Heart left ventricle (tissue), 16 donors: Measurements from ENCODE around the gene SGIP1. TPM values are rescaled to one million over a fixed set of nuclear protein-coding genes. Genes with fewer than 3 reads are reported as not detected.

Experiments used
- ATAC-seq, 4 donors: fragments of 200-7000 bp; cut with Tn5 transposase; one replicate each; pipeline ENCODE4 v1.9.1; 2020 to 2022; ENCODE audit warnings: moderate library complexity in 4 of 4, mild to moderate bottlenecking in 3 of 4, moderate number of reproducible peaks in 1 of 4
- DNase-seq, 5 donors: peaks; one replicate each; pipeline ENCODE4 v3.0.0-alpha.2; 2020
- H3K27ac ChIP-seq, 12 donors: fragments of 200-600 bp; sonication (generic) in 4 of 12; one replicate each; pipeline versions ENCODE4 v1.5.0 to v1.8.0; 2016 to 2022; ENCODE audit warnings: mild to moderate bottlenecking in 2 of 12
- H3K27me3 ChIP-seq, 9 donors: fragments of 200-600 bp; sonication (generic) in 2 of 9; one replicate each; pipeline versions ENCODE4 v1.5.1 to v1.8.0; 2016 to 2022; ENCODE audit warnings: mild to moderate bottlenecking in 3 of 9
- H3K36me3 ChIP-seq, 9 donors: fragments of 200-600 bp; sonication (generic) in 2 of 9; one replicate each; pipeline versions ENCODE4 v1.5.0 to v1.8.0; 2018 to 2022; ENCODE audit warnings: mild to moderate bottlenecking in 2 of 9
- H3K4me1 ChIP-seq, 12 donors: fragments of 200-600 bp; sonication (generic) in 4 of 12; one replicate each; pipeline versions ENCODE4 v1.5.0 to v1.8.0; 2016 to 2022; ENCODE audit warnings: mild to moderate bottlenecking in 3 of 12
- H3K4me3 ChIP-seq, 12 donors: fragments of 200-600 bp; sonication (generic) in 4 of 12; one replicate each; pipeline versions ENCODE4 v1.5.0 to v1.8.0; 2017 to 2022; ENCODE audit warnings: mild to moderate bottlenecking in 9 of 12, moderate library complexity in 4 of 12
- H3K9me3 ChIP-seq, 12 donors: fragments of 200-600 bp; sonication (generic) in 4 of 12; one replicate each; pipeline versions ENCODE4 v1.5.0 to v1.8.0; 2016 to 2022; ENCODE audit warnings: mild to moderate bottlenecking in 1 of 12
- POLR2A ChIP-seq, 2 donors: fragments of 450-650 bp; IDR thresholded peaks; one replicate each; pipeline ENCODE4 v1.6.1; 2017; ENCODE audit warnings: antibody characterized with exemption in 2 of 2, mild to moderate bottlenecking in 2 of 2, moderate library complexity in 2 of 2
- WGBS, 4 donors: extraction: QIAGEN DNeasy Blood & Tissue Kit in 2 of 4; methylation state at CpG; one replicate each; pipeline versions ENCODE4 v1.1.5 to v1.1.7; 2013 to 2018; 5-methylcytosine and 5-hydroxymethylcytosine counted together
- intact Hi-C, 10 donors: fragments of 100-400 bp; cut with DNase I; formaldehyde crosslinking; loops; one replicate each; pipeline versions ENCODE4 v1.11.1 to v1.14.2; 2022
- polyA plus RNA-seq, 2 donors: library from polyadenylated mRNA; stranded (reverse); fragments of 200-250 nt; gene quantifications; one replicate each; pipeline ENCODE4 v1.2.3, GENCODE V29; 2013
- total RNA-seq, 9 donors: library from RNA; depleted of rRNA in 2 of 9; stranded (reverse); fragments of >200 nt in 2 of 9; fragmentation: NEBNext Ultra II Directional in 3 of 9; extraction: Animal tissue kit (Norgen Biotek cat#: 25700) in 3 of 9; gene quantifications; one replicate each; pipeline versions ENCODE4 v1.1.0 to v1.2.4, GENCODE V29; 2016 to 2023
- TF ChIP-seq, protein P1 (sequence below), 12 donors: fragments of 200-600 bp; sonication (generic) in 4 of 12; IDR thresholded peaks; one replicate each; pipeline versions ENCODE4 v1.5.0 to v1.8.0; 2018 to 2022; ENCODE audit warnings: antibody characterized with exemption in 12 of 12, mild to moderate bottlenecking in 5 of 12
- donor health status: ischemic (EF 13 %, LVEDD 7.1; RV severe dilation, severe dysfunction).
- donor health status: healthy with polysubstance abuse.
- donor health status: DM: no; HTN: yes; CAD: no.
- donor health status: DM: no; HTN: no; CAD: no.
- donor health status: ischemic (EF 25% LVEDD 6.9; RV normal size, moderate dysfunction).
- donor health status: ischemic (EF 25% LVEDD 5.7; RV mildly dilated, moderate dysfunction).
- donor health status: healthy.
- donor health status: DM: yes; HTN: yes; CAD: no.
- donor health status: ischemic (EF 35%, LVEDD 5.7; RV mildly dilated, moderate dysfunction).
- donor health status: nonischemic (EF 11% LVEDD 7.7; RV severe dilation, severe dysfunction).
- donor health status: DM: yes; HTN: yes; CAD: no.
- donor health status: PGD.
- donor health status: ischemic (EF 29% LVEDD 5.4; RV normal size, mild dysfunction).
- donor health status: nonischemic (EF 23%, LVEDD 6.1; RV moderate dilation, normal function).

The SGIP1 gene
- total and polyA plus RNA-seq, 11 donors: 2.1 to 17.3 (median 5.0) TPM

DNA sequence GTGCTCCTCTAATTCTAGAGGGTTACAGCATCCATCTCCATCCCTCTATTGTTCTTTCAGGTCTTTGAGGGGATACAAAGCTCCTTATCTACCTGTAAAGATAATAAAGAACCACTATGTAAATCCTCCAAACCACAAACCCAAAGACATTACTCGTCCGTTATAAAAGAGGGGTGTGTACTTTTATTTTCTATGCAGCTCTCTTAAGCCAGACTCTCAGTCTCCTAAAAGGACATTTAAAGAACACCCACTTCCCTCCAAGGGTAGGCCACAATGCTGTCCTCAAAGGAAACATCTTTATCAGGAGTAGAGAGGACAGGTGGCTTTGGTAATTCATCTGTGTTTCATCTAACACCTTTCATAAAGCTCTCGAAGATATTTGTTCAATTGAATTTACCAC is 150.4 kb downstream of the SGIP1 start:
- H3K27ac ChIP-seq: no peak overlapping the region

GRCh38 chr1:66685265-66685664 is 151.3 kb downstream of the SGIP1 start:
- TF ChIP-seq, protein P1, sequence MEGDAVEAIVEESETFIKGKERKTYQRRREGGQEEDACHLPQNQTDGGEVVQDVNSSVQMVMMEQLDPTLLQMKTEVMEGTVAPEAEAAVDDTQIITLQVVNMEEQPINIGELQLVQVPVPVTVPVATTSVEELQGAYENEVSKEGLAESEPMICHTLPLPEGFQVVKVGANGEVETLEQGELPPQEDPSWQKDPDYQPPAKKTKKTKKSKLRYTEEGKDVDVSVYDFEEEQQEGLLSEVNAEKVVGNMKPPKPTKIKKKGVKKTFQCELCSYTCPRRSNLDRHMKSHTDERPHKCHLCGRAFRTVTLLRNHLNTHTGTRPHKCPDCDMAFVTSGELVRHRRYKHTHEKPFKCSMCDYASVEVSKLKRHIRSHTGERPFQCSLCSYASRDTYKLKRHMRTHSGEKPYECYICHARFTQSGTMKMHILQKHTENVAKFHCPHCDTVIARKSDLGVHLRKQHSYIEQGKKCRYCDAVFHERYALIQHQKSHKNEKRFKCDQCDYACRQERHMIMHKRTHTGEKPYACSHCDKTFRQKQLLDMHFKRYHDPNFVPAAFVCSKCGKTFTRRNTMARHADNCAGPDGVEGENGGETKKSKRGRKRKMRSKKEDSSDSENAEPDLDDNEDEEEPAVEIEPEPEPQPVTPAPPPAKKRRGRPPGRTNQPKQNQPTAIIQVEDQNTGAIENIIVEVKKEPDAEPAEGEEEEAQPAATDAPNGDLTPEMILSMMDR (IDR thresholded peaks at IDR 0.05): no peak
- TF ChIP-seq POLR2A (IDR thresholded peaks at IDR 0.05): no peak
- Histone ChIP-seq H3K4me3 (no peak overlapping the region), H3K27ac (no peak overlapping the region), H3K27me3 (no peaks in the 10 kb centered on the region), H3K4me1 (peaks cover 0 to 7% (median 0%) of the 10 kb centered on the region in 12 donors), H3K36me3 (peaks cover 0 to 17% (median 10%) of the 10 kb centered on the region in 9 donors), H3K9me3 (no peaks in the 10 kb centered on the region)
- intact Hi-C loops: no loop called here
- no peak for DNase-seq
- ATAC-seq: no peak

More for the DNA sequence above, 150.4 kb downstream of the SGIP1 start:
- Histone ChIP-seq H3K27me3 (no peaks in the 10 kb centered on the region), H3K36me3 (peaks cover 0 to 12% (median 1%) of the 10 kb centered on the region in 9 donors), H3K4me3 (no peak overlapping the region), H3K9me3 (no peaks in the 10 kb centered on the region), H3K4me1 (peaks cover 0 to 11% (median 1%) of the 10 kb centered on the region in 12 donors)
- TF ChIP-seq, protein P1 (IDR thresholded peaks at IDR 0.05): no peak
- TF ChIP-seq POLR2A (IDR thresholded peaks at IDR 0.05): no peak
- ATAC-seq: no peak
- 84 to 90% (median 87%) methylated on average over 3 of the region's 3 CpGs for WGBS, 4 donors
- intact Hi-C loops: no loop called here
- DNase-seq: no peak

DNA sequence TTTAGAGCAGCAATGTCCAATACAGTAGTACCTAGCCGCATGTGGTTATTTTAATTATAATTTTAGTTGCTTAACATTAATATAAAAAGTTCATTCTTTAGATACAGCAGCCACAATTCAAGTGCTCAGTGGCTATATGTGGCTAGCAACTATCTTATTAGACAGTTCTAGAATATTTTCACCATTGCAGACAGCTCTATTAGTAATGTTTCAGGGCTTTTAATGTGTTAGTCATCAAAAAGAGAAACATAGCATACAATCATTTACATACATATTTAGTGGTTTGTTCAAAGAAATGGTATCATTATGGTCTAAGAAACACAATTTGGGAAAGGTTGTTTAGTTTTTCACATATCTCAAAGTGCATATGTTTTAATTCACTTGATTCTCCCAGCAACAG is 151.7 kb downstream of the SGIP1 start:
- no peak for TF ChIP-seq POLR2A (IDR thresholded peaks at IDR 0.05)
- TF ChIP-seq, protein P1 (IDR thresholded peaks at IDR 0.05): no peak
- H3K4me1 ChIP-seq: peaks cover 0 to 7% (median 0%) of the 10 kb centered on the region in 12 donors
- no peaks in the 10 kb centered on the region for H3K27me3 ChIP-seq
- no peak overlapping the region for H3K4me3 ChIP-seq
- no peaks in the 10 kb centered on the region for H3K9me3 ChIP-seq
- H3K27ac ChIP-seq: no peak overlapping the region
- 96 to 99% (median 97%) methylated on average over 1 of the region's 1 CpG for WGBS, 4 donors
- peaks cover 0 to 19% (median 10%) of the 10 kb centered on the region in 9 donors for H3K36me3 ChIP-seq
- DNase-seq (no peak), ATAC-seq (no peak)
- intact Hi-C loops: no loop called here

DNA sequence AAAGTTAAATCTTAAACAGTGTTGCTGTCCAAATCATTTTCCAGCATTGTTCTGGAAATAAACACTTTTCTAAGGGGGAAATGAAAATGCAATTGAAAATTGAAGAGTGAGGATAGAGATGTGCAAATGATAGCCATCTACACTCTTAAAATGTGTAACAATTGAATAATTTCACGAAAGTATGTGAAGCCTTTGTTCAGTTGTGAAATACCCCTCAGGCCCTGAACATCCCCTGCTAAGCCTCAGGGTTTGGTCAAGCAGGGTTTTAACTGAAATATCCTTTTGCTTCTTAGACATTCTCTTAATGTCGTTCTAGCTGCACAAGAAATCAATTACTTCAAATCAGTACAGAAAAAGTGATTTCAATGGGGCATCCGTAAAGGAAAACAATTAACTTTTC is 152.5 kb downstream of the SGIP1 start:
- H3K27ac ChIP-seq: no peak overlapping the region
- TF ChIP-seq POLR2A (IDR thresholded peaks at IDR 0.05): no peak
- TF ChIP-seq, protein P1 (IDR thresholded peaks at IDR 0.05): no peak
- ATAC-seq (no peak), DNase-seq (no peak)
- no peaks in the 10 kb centered on the region for H3K9me3 ChIP-seq
- WGBS, 4 donors: 90 to 98% (median 96%) methylated on average over 3 of the region's 3 CpGs
- peaks cover 0 to 7% (median 0%) of the 10 kb centered on the region in 12 donors for H3K4me1 ChIP-seq
- H3K36me3 ChIP-seq: peaks cover 0 to 23% (median 10%) of the 10 kb centered on the region in 9 donors
- intact Hi-C loops: no loop called here
- no peaks in the 10 kb centered on the region for H3K27me3 ChIP-seq
- no peak overlapping the region for H3K4me3 ChIP-seq
